Left ventricle myocardium superior (tissue), 1 donor: ENCODE measurements around the gene FGGY. TPM values are rescaled to one million over a fixed set of nuclear protein-coding genes. Genes with fewer than 3 reads are reported as not detected.

ENCODE experiments used
- ATAC-seq: fragments of 200-7000 bp; cut with Tn5 transposase; one replicate; pipeline ENCODE4 v1.9.1; 2020; ENCODE audit warnings: mild to moderate bottlenecking, moderate library complexity
- DNase-seq: peaks from one replicate; pipeline ENCODE4 v3.0.0-alpha.2; 2020
- intact Hi-C: fragments of 100-400 bp; cut with micrococcal nuclease; formaldehyde crosslinking; loops from one replicate; pipeline ENCODE4 v1.11.0; 2022
- total RNA-seq: library from RNA; stranded (reverse); fragmentation: NEBNext Ultra II Directional; extraction: Animal tissue kit (Norgen Biotek cat#: 25700); gene quantifications from one replicate; pipeline ENCODE4 v1.2.1, GENCODE V29; 2021
- donor health status: DM: no; HTN: yes; CAD: no; lungs with severe emphysema.

The FGGY gene
- total RNA-seq, 1 donor from 2014 or later = 29.7 TPM

DNA sequence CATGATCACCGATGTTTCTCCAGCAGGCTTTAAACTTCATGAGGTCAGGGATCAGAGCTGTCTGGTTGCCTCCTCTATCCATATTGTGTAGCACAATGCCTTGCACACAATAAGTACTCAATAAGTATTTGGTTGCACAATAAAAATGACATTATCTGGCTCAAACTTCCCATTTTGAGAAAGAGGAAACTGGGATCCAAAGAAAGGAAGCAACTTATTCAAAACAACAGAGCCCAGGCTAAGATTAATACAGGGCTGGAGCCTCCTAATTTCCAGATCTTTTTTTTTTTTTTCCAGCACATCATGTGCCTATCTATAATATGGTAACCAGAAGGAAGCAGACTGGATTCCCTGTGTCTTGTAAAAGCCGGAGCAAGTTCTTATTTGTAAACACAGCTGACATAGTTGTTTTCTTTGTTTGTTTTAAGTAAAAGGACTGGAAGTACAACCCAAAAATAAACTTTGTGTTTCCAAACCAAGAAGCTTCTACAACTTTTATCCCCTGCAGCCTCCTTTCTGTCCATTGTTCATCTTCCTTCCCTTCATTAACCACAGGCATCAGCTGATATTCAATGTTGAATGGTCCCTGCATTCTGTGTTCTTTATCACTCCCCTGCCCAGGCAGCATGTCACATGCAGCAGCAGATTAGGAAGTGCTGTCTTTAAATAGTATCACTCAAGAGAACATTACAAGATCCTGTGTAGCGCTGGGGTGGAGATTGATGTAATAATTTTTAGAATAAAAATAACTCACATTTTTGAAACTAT lies 446.6 kb downstream of the FGGY start:
- DNase-seq (peak; percentile 38), ATAC-seq (peak; percentile 95)
- intact Hi-C loops = no loop called here

DNA sequence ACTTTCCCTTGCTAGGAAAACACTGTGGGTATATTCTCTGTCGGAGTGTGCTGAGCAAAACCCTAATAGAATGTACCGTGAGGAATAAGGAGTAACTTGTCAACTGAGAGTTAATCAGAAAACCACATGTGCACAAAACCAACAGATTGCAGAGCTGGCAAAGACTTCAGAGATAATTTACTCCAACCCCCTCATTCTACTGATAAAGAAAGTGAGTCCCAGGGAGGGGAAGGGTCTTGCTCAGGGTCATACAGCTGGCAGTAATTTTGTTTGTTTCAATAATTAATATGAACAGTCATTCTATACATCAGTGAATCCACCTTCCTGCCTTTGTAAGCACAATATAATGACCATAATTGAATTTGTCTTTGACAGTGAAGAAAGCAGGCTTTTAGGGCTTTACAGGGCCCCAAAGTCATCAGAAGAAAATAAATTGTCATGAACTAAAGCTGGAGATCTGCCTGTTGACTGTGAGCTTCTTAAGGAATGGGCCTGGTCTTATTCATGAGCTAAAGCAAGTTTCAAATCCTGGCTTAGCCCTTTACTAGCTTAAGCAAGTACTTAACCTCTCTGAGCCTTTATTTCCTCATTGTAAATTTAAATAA lies 450.6 kb downstream of the FGGY start:
- intact Hi-C loops = no loop called here

DNA sequence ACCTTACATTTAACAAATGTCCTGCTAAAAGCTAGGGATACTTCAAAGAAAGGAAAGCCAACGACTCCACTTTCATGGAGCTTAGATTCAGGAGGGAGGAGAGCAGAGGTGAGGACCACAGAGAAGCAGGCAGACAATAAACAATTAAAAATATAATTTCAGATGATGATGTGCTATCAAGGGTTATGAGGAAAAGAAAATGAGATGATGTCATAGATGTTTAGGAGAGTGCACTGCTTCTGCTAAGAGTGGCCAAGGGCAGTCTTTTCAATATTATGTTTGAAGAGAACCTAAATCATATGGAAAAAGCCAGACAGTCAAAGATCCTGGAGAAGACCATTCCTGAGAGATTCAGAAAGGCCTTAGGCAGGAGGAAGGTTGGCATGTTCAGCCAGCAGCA lies 451.2 kb downstream of the FGGY start:
- DNase-seq = no peak
- intact Hi-C loops = no loop called here
- ATAC-seq = no peak

More for the DNA sequence above, 450.6 kb downstream of the FGGY start:
- no peak for ATAC-seq
- no peak for DNase-seq

DNA sequence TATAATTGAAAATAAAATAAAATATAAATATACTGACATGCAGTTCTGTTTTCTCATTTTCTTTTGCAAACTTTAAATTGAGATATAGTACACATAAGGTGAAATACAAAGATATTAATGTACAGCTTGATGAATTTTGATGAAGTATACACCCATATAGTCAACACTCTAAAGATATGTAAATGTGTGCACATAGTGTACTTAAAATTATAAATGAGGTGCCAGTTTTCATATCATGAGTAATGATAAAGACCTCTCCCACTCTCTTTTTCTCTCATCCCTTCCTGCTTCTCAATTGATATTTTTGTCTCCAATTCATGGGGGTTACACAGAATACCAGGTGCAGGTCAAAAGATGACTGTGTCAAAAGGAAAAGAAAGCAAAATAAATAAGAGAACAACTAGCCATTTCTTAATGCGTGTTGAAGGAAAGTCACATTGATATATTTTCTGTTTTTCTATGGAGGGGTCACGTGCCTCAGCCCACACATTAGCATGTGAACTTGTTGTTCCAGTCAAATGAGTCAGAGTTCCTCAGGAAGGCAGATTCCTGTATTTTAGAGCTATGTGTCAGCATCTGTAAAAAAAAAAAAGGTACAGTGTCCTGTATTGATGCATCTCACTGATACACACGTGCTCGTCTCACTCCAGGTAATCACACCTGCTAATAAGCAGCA lies 453.6 kb downstream of the FGGY start:
- DNase-seq = no peak
- intact Hi-C loops = no loop called here
- ATAC-seq = peak; percentile 47

DNA sequence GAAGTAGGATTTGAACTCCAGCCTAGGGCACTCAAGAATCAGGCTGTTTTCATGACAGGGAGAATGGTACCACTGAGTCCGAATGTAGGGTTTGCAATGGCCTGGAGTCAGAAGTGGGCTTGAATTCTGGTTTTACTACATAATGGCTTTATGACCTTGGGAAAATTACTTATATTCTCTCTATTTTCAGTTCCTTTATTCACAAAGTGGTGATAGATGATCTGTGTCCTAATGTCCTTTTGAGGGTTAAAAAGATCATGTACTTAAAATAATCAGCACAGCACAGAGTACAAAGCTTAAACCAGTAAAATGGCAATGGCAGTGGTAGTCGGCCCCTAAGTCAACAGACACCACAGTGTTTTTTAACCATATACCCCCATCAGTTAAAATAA lies 454.1 kb downstream of the FGGY start:
- DNase-seq = no peak
- no peak for ATAC-seq
- intact Hi-C loops = no loop called here

DNA sequence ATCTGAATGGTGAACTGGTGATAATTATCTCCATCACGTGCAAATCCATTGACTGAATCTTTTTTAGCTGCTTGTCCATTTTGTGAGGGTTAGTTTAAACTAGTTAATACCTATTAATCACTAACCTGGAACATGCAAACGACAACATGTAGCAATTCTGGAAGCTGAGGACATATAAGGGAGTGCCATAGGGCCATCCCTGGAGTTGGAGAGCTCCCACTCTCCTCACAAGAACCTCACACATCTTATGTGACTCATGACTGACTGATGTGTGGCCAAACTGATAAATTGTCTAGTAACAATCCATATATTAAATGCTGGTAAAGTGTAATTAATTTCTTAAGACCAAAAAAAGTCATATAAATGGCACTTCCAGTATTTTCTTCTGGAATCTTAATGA lies 454.9 kb downstream of the FGGY start:
- intact Hi-C loops = no loop called here
- DNase-seq = no peak
- no peak for ATAC-seq

DNA sequence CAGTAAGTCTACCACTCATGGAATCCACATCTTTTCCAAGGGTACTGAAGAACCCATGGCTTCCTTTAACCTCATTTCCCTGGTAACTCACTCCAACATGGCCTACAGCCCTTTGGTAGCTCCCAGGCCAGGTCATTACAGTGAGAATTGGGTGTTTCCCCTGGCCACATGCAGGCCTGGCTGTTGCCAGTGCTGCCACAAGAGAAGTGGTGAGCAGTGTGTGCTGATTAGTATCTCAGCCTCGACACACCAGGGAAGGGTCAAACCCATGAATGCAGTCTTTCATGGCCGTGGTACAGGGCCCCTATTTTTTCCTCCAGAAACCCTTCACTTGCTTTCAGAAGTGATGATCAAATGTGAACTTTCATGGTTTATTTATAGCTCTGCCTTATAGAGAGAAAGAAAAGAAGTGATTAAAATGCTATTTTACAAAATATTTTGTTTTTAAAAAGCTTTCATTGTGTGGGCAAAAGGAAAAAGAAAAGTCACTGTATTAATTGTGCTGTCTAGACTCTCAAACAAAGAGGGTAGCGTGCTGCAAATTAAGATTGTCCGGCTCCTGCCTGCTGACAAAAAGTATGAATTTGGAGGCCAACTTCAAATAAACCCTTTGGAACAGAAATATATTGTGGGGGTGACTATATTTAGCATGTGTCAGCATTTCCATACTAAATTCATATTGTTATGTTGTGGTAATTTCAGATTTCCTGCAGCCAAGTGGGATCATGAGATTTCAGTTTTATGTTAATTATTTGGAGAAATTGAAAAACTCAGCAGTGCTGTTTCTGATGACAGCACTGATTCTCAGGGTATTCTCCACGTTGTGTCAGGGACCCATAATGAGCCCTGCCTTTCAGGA lies 455.9 kb downstream of the FGGY start:
- intact Hi-C loops = no loop called here
- ATAC-seq (peak; percentile 54), DNase-seq (no peak)

DNA sequence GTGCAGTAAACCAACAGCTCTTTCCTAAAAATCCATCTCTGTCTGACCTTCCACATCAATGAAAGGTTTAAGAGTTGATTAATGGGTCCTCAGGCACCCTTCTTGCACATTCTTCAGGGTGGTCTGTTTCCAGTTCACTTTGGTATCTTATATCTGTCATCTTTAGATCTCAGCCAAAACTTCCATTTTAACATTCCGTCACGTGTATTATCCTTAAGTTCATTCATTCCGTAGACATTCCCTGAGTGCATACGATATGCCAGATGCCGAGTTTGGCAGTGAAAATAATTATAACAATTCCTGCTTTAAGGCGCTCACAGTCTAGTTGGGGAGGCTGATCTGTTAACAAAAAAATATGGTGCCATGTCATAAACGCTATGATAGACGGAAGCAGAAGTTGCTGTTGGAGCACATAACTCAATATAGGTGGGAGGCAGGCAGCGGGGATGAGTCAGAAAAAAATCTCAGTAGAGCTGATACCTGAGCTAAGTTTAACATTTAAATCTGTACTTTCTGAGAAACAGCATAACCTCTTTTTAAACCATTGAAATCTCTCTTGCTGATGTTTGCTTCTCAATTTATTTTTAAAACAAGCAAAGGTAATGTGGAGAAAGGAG lies 458.3 kb downstream of the FGGY start:
- intact Hi-C loops = no loop called here
- DNase-seq (no peak), ATAC-seq (no peak)

DNA sequence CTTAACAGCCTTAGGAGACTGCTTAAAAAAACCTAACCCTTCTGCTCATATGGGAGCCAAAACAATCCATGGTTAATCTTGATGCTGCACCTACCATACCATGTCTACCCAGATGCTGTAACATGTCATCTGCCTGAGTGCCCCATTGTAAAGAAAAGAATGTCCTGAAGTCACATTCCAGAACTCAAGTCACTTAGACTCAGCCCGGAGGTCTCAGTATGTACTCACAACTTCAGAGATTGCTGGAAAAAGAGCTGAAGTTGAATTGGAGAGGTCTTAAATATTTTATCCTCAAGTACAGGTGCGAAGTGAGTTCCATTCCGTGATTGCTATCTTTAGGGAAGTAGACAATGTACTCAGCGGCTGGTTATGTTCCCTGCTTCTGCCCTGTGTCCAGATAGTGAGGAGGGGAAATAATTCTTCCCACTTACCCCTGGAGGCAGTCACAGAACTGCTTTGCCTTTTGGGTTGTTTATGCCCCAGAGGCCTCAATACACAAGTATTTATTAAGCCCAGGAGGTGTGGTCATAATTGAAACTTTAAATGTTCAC lies 460.4 kb downstream of the FGGY start:
- no peak for DNase-seq
- ATAC-seq = no peak
- intact Hi-C loops = no loop called here

DNA sequence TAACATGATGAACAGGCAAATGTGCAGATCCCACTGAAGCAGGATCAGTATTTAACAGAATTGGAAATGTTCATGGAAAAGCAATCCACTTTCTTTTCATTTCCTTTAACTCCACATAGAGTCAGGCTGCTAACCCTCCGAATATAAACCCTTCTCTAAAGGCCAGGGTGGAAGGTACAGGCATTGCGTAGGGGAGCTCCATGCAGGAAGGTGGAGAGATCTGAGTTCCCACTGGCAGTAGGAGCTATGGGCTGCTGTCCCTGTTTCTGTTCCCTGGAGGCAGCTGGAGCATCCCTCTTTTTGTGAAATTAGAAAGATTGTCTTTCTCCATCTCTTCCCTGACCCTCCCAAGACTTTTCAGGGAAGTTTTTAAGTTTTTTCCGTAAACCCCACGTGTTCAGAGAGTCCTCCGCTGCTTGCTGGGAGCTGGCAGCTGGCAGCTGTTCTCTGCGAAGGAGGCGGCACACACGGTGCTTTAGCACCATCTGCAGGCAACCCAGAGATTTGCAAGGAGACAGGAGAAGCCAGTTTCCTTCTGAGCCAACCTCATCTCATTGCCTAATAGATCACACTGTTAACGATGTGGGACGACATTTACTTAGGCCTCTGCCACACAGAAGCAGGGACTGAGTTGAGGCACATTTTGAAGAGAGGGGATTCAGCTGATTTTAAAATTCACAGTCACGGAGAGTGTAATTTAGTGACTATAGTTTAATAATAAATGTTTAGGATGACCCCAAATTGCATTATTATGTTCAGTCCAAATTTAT lies 462.4 kb downstream of the FGGY start:
- intact Hi-C loops = no loop called here
- ATAC-seq (peak; percentile 95), DNase-seq (peak; percentile 86)

DNA sequence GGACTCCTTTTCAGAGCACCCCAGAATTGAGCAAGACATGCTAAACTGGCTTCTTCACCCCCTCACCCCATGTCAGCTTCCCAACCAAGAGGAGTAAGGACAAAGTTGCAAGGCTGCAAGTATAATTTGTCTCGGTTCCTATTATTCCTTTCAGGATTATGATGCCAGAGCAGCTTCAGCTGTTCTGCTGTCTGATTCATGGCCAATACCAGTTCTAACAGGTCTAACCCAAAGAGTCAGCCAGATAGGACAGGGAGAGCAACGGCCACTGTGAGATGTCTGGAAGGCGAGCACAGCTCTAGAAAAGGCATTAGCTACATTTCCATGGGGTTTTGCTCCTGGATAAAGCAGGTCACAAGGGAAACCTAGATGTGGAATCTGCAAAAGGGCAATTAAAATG lies 464.5 kb downstream of the FGGY start:
- intact Hi-C loops = no loop called here
- ATAC-seq (no peak), DNase-seq (no peak)

DNA sequence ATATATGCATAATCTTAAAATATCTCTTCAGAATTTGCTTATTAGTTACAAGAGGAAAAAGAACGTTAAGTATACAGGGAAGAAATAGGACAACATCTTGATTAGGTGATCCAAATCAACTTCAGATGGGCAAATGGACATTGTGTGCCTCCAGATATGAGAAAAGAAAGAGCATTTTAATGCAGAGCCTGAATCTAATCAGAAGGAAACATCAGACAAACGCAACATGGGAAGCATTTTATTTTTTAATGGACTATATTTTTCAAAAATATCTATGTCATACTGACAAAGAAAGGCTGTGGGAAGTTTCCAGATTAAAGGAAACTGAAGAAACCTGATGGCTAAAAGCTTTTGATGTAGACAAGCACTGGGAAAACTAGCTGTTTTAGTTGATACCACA lies 466.5 kb downstream of the FGGY start:
- DNase-seq (no peak), ATAC-seq (no peak)
- intact Hi-C loops = no loop called here

DNA sequence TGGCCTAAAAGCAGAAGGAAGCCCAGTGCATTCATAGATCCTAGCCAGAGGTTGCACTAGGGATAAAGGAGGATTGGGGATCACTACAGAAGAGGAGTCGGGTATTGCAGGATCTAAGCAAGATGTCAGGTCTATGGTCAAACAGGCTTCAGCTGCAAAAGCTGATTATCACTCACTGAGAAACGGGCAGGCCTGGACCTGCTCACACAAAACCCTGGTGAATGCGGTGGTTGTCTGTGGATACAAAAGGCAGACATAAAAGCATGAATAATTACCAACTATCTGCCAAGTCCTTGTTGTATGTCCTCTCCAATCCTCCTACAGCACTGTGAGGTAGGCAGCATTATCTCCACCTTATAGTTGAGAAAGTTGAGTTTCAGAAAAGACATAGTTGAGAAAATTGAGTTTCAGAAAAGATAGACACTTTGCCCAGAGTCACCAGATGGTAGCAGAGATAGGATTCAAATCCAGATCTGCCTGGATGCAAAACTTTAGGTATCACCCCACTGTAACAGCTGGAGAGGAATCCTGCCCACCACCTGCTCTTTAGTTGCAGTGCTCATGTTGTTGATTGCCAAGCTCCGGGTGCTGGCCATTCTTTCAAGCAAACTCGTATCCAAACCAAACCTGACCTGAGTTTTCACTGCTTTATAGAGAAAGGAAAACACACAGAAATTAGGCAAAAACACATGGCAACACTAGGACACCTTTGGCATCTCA lies 468.3 kb downstream of the FGGY start:
- ATAC-seq = no peak
- no peak for DNase-seq
- intact Hi-C loops = no loop called here

DNA sequence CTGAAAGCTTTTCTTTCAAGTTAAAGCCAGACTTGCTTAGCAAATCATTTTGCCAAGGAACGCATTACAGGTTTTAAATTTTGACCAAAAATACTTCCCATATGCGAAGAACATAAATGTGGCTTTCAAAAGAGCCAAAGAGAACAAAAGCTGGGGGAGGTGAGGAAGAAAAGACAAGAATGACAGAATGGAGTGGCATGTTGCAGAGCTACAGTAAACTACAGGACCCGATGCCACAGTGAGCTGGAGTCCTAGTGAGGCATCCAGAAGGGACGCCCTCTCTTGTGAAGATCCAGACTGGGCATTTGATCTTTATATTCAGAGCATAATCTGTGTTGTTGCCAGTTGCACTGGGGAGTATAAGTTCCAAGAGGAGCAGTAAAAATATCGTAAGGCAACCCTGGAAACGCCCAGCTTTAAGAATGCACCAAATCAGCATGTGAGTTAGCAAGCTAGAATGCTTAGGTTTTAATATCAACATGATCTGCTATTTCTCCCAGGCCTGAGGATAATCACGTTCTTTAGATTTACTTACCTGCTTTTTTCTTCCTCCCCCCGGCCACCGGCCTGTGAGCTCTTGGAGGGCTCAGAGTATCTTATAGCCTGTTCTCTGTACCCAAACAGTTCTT lies 469.4 kb downstream of the FGGY start:
- no peak for ATAC-seq
- intact Hi-C loops = no loop called here
- DNase-seq = no peak

DNA sequence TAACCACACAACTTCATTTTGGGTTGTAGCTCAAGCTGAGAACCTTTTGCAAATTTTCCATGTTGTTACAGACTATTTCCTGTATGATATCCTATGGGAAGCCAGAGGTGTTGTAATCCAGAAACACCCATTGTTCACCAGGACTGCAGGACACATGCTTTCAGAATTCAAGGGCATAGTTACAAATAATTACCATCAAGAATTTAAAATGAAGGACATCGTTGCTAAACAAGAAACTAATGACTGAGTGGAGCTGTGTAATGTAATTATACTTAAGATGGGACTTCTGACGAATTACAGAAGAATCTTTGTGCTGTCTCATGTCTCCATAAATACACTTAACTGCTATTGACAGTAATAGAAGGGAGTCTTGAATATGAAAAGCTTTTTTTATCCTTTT lies 470.2 kb downstream of the FGGY start:
- ATAC-seq = no peak
- no peak for DNase-seq
- intact Hi-C loops = no loop called here

DNA sequence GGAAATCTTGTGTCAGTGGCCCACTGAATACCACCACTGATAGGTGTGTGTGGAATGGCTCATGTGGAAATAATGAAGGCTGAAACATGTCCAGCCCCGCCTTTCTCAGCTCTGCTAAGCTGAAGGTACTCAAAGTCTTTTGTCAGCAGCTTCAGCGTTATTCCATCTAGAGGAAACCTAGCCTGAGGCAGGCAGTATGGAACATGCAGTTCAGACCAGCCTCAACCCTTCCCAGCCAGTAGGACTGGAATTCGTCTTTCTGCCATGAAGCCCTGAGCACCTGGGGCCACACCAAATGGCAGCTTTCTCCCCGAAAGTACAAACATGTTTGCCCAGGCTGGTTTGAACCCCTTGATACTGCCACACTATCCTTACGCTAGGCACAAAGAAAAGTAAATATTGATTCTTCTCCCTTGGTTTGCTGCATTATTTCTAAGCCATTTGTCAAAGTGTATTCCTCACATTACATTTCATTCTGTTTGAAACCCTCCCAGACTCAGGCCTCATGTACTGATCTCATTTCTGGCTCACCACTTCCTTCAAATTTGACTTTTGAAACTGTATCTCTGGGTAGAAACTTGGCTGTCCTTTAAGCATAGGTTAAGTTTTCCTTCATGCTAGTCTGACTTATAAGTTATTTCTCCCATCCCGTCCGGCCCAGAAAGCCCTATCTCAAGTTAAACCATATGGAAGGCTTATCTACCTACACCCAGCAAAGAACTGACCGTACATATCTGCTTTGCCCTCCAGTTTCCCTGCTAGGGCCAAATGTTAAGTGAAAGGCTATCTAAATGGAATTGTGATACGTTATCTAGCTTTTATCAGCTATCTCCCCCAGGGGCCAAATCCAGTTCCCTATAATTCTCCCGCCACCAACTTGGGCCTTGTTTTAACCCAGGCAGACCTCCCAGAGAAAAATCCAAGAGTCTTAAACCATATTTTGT lies 472.2 kb downstream of the FGGY start:
- intact Hi-C loops = no loop called here
- no peak for DNase-seq
- ATAC-seq = no peak
